GM23338 (cell line): ENCODE results near the gene MKI67. TPM values are rescaled to one million over a fixed set of nuclear protein-coding genes. Genes with fewer than 3 reads are reported as not detected.

Source experiments
- ATAC-seq: fragments of 200-7000 bp; cut with Tn5 transposase; 3 replicates; pipeline ENCODE4 v1.9.1; 2020
- DNase-seq: peaks from one replicate; pipeline ENCODE4 v3.0.0-alpha.2; 2015; ENCODE audit warnings: low spot score
- H2AFZ ChIP-seq: fragments of 200-600 bp; sonication (generic); 2 replicates; pipeline ENCODE4 v1.8.0; 2016; ENCODE audit warnings: antibody characterized with exemption, mild to moderate bottlenecking, moderate library complexity
- H3F3A ChIP-seq: fragments of 200-600 bp; sonication (generic); replicated peaks from 2 replicates; pipeline ENCODE4 v1.8.0; 2017; ENCODE audit warnings: antibody characterized with exemption, mixed run types, low read depth
- H3K27ac ChIP-seq: fragments of 200-600 bp; sonication (generic); 2 replicates; pipeline ENCODE4 v1.6.1; 2016; ENCODE audit warnings: low read depth
- H3K27me3 ChIP-seq: fragments of 200-600 bp; sonication (generic); 2 replicates; pipeline ENCODE4 v1.8.0; 2016; ENCODE audit warnings: mild to moderate bottlenecking, mixed run types, moderate library complexity; ENCODE audit not compliant: insufficient read depth
- H3K36me3 ChIP-seq: fragments of 200-600 bp; sonication (generic); 2 replicates; pipeline ENCODE4 v1.8.0; 2016; ENCODE audit warnings: mild to moderate bottlenecking; ENCODE audit not compliant: insufficient read depth
- H3K4me1 ChIP-seq: fragments of 200-600 bp; sonication (generic); 2 replicates; pipeline ENCODE4 v1.8.0; 2016; ENCODE audit warnings: mild to moderate bottlenecking, moderate library complexity; ENCODE audit not compliant: insufficient read depth
- H3K4me2 ChIP-seq: fragments of 200-600 bp; sonication (generic); 2 replicates; pipeline ENCODE4 v1.7.1; 2017; ENCODE audit warnings: mixed run types
- H3K4me3 ChIP-seq: fragments of 200-600 bp; sonication (generic); 2 replicates; pipeline ENCODE4 v1.6.1; 2016; ENCODE audit warnings: mixed run types
- H3K79me2 ChIP-seq: fragments of 200-600 bp; sonication (generic); replicated peaks from 2 replicates; pipeline ENCODE4 v1.8.0; 2017; ENCODE audit warnings: mild to moderate bottlenecking; ENCODE audit not compliant: insufficient read depth
- H3K9me2 ChIP-seq: fragments of 200-600 bp; sonication (generic); 2 replicates; pipeline ENCODE4 v1.8.0; 2017; ENCODE audit not compliant: insufficient read depth
- H4K20me1 ChIP-seq: fragments of 200-600 bp; sonication (generic); replicated peaks from 2 replicates; pipeline ENCODE4 v1.8.0; 2017; ENCODE audit warnings: mild to moderate bottlenecking; ENCODE audit not compliant: insufficient read depth
- H3K27ac Mint-ChIP-seq: 2 replicates; pipeline ENCODE4 v1.8.0; 2020; ENCODE audit warnings: inconsistent platforms, mild to moderate bottlenecking, moderate library complexity, mixed read lengths
- H3K27me3 Mint-ChIP-seq: 3 replicates; pipeline ENCODE4 v1.8.0; 2022; ENCODE audit warnings: low read depth, mild to moderate bottlenecking, moderate library complexity, mixed read lengths, inconsistent platforms; ENCODE audit not compliant: insufficient read depth, poor library complexity
- H3K36me3 Mint-ChIP-seq: 3 replicates; pipeline ENCODE4 v1.8.0; 2021; ENCODE audit warnings: low read depth, mild to moderate bottlenecking, inconsistent platforms, moderate library complexity, mixed read lengths
- H3K4me1 Mint-ChIP-seq: 3 replicates; pipeline ENCODE4 v1.8.0; 2020; ENCODE audit warnings: mild to moderate bottlenecking, inconsistent platforms, mixed read lengths
- H3K4me3 Mint-ChIP-seq: 3 replicates; pipeline ENCODE4 v1.8.0; 2021; ENCODE audit warnings: moderate library complexity, mild to moderate bottlenecking, inconsistent platforms, mixed read lengths
- H3K9me3 Mint-ChIP-seq: 3 replicates; pipeline ENCODE4 v1.8.0; 2020; ENCODE audit warnings: moderate library complexity, mild to moderate bottlenecking, inconsistent platforms, mixed read lengths
- NANOG ChIP-seq: IDR thresholded peaks from 2 replicates; pipeline ENCODE4 v1.6.1; 2016; ENCODE audit warnings: antibody characterized with exemption, borderline replicate concordance
- polyA plus RNA-seq: library from polyadenylated mRNA; unstranded; fragments of >200 nt; fragmentation: Nextera tagmentation; extraction: Ambion mirVana; gene quantifications from 2 replicates; pipeline ENCODE4 v1.2.1, GENCODE V29; 2016
- total RNA-seq: library from RNA; depleted of rRNA; stranded (reverse); fragments of >200 nt; shearing (Covaris generic); gene quantifications from 2 replicates; pipeline ENCODE4 v1.2.3, GENCODE V29; 2014
- TF ChIP-seq, protein P1 (sequence below), 2 experiments: fragments of 200-600 bp in 1 of 2; sonication (generic) in 1 of 2; conservative IDR thresholded peaks; 2 replicates each; pipeline versions ENCODE4 v1.5.1 to v1.6.1; 2016 to 2017; ENCODE audit warnings: antibody characterized with exemption in 2 of 2, low read depth in 2 of 2, mild to moderate bottlenecking in 2 of 2, moderate library complexity in 1 of 2
- TF ChIP-seq, protein P2 (sequence below): fragments of 250-450 bp; sonication (Bioruptor Pico); IDR thresholded peaks from 2 replicates; pipeline ENCODE4 v1.5.0; 2020; ENCODE audit warnings: mild to moderate bottlenecking, moderate library complexity
- TF ChIP-seq, protein P3 (sequence below): IDR thresholded peaks from 2 replicates; pipeline ENCODE4 v1.6.1; 2016; ENCODE audit warnings: antibody characterized with exemption

MKI67 gene
- total and polyA plus RNA-seq, 2 experiments from 2014 or later, result 58.0 to 103 TPM

DNA sequence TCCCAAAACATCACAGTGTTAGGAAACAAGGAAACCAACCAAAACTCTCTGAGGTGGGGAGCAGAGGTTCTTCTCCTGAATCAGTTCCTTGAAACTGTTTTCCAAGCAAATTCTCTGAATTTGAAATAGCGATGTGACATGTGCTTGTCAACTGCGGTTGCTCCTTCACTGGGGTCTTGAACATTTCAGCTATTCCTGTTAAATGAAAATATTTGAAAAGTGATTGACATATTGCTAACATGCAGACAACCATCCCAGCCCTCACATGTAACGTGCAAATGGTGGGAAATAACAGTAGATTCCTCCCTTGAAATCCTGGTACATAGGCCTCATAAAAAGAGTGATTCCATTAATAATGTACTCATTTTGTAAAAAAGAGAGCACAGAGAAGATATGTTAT is 15.9 kb downstream of the MKI67 start:
- no peaks in the 10 kb centered on the region for H3K4me1 Mint-ChIP-seq
- Histone ChIP-seq H3K9me2 (no peaks in the 10 kb centered on the region), H3K79me2 (peaks cover 5% of the 10 kb centered on the region; the same call in 1 of the 2 replicates), H3K27me3 (no peaks in the 10 kb centered on the region), H3K27ac (no peak overlapping the region), H3K4me1 (no peaks in the 10 kb centered on the region), H3K4me2 (no peak overlapping the region), H3K4me3 (no peak overlapping the region), H3F3A (no peaks in the 10 kb centered on the region), H4K20me1 (peaks cover 11% of the 10 kb centered on the region; the same call in 1 of the 2 replicates), H3K36me3 (peaks cover 74% of the 10 kb centered on the region), H2AFZ (no peak overlapping the region)
- H3K9me3 Mint-ChIP-seq, result no peaks in the 10 kb centered on the region
- no peak for ATAC-seq
- H3K27ac Mint-ChIP-seq, result no peak overlapping the region
- TF ChIP-seq, protein P1, sequence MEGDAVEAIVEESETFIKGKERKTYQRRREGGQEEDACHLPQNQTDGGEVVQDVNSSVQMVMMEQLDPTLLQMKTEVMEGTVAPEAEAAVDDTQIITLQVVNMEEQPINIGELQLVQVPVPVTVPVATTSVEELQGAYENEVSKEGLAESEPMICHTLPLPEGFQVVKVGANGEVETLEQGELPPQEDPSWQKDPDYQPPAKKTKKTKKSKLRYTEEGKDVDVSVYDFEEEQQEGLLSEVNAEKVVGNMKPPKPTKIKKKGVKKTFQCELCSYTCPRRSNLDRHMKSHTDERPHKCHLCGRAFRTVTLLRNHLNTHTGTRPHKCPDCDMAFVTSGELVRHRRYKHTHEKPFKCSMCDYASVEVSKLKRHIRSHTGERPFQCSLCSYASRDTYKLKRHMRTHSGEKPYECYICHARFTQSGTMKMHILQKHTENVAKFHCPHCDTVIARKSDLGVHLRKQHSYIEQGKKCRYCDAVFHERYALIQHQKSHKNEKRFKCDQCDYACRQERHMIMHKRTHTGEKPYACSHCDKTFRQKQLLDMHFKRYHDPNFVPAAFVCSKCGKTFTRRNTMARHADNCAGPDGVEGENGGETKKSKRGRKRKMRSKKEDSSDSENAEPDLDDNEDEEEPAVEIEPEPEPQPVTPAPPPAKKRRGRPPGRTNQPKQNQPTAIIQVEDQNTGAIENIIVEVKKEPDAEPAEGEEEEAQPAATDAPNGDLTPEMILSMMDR (conservative IDR thresholded peaks at IDR 0.05; ENCODE audit: low read depth in 2 of 2), result no peak
- TF ChIP-seq NANOG, result no peak
- TF ChIP-seq, protein P2, sequence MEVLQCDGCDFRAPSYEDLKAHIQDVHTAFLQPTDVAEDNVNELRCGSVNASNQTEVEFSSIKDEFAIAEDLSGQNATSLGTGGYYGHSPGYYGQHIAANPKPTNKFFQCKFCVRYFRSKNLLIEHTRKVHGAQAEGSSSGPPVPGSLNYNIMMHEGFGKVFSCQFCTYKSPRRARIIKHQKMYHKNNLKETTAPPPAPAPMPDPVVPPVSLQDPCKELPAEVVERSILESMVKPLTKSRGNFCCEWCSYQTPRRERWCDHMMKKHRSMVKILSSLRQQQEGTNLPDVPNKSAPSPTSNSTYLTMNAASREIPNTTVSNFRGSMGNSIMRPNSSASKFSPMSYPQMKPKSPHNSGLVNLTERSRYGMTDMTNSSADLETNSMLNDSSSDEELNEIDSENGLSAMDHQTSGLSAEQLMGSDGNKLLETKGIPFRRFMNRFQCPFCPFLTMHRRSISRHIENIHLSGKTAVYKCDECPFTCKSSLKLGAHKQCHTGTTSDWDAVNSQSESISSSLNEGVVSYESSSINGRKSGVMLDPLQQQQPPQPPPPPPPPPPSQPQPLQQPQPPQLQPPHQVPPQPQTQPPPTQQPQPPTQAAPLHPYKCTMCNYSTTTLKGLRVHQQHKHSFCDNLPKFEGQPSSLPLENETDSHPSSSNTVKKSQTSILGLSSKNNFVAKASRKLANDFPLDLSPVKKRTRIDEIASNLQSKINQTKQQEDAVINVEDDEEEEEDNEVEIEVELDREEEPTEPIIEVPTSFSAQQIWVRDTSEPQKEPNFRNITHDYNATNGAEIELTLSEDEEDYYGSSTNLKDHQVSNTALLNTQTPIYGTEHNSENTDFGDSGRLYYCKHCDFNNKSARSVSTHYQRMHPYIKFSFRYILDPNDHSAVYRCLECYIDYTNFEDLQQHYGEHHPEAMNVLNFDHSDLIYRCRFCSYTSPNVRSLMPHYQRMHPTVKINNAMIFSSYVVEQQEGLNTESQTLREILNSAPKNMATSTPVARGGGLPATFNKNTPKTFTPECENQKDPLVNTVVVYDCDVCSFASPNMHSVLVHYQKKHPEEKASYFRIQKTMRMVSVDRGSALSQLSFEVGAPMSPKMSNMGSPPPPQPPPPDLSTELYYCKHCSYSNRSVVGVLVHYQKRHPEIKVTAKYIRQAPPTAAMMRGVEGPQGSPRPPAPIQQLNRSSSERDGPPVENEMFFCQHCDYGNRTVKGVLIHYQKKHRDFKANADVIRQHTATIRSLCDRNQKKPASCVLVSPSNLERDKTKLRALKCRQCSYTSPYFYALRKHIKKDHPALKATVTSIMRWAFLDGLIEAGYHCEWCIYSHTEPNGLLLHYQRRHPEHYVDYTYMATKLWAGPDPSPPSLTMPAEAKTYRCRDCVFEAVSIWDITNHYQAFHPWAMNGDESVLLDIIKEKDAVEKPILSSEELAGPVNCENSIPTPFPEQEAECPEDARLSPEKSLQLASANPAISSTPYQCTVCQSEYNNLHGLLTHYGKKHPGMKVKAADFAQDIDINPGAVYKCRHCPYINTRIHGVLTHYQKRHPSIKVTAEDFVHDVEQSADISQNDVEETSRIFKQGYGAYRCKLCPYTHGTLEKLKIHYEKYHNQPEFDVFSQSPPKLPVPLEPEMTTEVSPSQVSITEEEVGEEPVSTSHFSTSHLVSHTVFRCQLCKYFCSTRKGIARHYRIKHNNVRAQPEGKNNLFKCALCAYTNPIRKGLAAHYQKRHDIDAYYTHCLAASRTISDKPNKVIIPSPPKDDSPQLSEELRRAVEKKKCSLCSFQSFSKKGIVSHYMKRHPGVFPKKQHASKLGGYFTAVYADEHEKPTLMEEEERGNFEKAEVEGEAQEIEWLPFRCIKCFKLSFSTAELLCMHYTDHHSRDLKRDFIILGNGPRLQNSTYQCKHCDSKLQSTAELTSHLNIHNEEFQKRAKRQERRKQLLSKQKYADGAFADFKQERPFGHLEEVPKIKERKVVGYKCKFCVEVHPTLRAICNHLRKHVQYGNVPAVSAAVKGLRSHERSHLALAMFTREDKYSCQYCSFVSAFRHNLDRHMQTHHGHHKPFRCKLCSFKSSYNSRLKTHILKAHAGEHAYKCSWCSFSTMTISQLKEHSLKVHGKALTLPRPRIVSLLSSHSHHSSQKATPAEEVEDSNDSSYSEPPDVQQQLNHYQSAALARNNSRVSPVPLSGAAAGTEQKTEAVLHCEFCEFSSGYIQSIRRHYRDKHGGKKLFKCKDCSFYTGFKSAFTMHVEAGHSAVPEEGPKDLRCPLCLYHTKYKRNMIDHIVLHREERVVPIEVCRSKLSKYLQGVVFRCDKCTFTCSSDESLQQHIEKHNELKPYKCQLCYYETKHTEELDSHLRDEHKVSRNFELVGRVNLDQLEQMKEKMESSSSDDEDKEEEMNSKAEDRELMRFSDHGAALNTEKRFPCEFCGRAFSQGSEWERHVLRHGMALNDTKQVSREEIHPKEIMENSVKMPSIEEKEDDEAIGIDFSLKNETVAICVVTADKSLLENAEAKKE (CRISPR knock-in tag), result no peak
- TF ChIP-seq, protein P3, sequence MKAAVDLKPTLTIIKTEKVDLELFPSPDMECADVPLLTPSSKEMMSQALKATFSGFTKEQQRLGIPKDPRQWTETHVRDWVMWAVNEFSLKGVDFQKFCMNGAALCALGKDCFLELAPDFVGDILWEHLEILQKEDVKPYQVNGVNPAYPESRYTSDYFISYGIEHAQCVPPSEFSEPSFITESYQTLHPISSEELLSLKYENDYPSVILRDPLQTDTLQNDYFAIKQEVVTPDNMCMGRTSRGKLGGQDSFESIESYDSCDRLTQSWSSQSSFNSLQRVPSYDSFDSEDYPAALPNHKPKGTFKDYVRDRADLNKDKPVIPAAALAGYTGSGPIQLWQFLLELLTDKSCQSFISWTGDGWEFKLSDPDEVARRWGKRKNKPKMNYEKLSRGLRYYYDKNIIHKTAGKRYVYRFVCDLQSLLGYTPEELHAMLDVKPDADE, result no peak
- H3K36me3 Mint-ChIP-seq, result peaks cover 53% of the 10 kb centered on the region
- H3K27me3 Mint-ChIP-seq, result no peaks in the 10 kb centered on the region
- H3K4me3 Mint-ChIP-seq, result no peak overlapping the region
- DNase-seq, result no peak
